ENCODE measurements around the gene ENTPD3. TPM values are rescaled to one million over a fixed set of nuclear protein-coding genes. Genes with fewer than 3 reads are reported as not detected.

ENTPD3 gene
- polyA plus RNA-seq, 1 donor: 0.46 TPM

- no peak for DNase-seq (ENCODE audit: low read depth)
Observed at GRCh38 chr3:40404591-40405198, 17.7 kb downstream of the ENTPD3 start.

- DNase-seq (ENCODE audit: low read depth): no peak
Observed at GRCh38 chr3:40407007-40407406, 20.0 kb downstream of the ENTPD3 start.

GRCh38 chr3:40407611-40408010 is 20.6 kb downstream of the ENTPD3 start:
- no peak for DNase-seq (ENCODE audit: low read depth)

- no peak for DNase-seq (ENCODE audit: low read depth)
Observed at GRCh38 chr3:40414270-40414669, 27.3 kb downstream of the ENTPD3 start.

- no peak for DNase-seq (ENCODE audit: low read depth)
Observed at GRCh38 chr3:40417845-40418543, 31.0 kb downstream of the ENTPD3 start.

- no peak for DNase-seq (ENCODE audit: low read depth)
Observed at GRCh38 chr3:40422861-40423260, 35.9 kb downstream of the ENTPD3 start.

- no peak for DNase-seq (ENCODE audit: low read depth)
Observed at GRCh38 chr3:40427045-40427669, 40.2 kb downstream of the ENTPD3 start.

GRCh38 chr3:40432793-40433192 is 45.8 kb downstream of the ENTPD3 start:
- no peak for DNase-seq (ENCODE audit: low read depth)

GRCh38 chr3:40437889-40438288 is 50.9 kb downstream of the ENTPD3 start:
- DNase-seq (ENCODE audit: low read depth): no peak

GRCh38 chr3:40445062-40445461 is 58.1 kb downstream of the ENTPD3 start:
- DNase-seq (ENCODE audit: low read depth): no peak

GRCh38 chr3:40445880-40446279 is 58.9 kb downstream of the ENTPD3 start:
- DNase-seq (ENCODE audit: low read depth): no peak

- no peak for DNase-seq (ENCODE audit: low read depth)
Observed at GRCh38 chr3:40450438-40450837, 63.5 kb downstream of the ENTPD3 start.

GRCh38 chr3:40451551-40451950 is 64.6 kb downstream of the ENTPD3 start:
- DNase-seq (ENCODE audit: low read depth): no peak

GRCh38 chr3:40452057-40452456 is 65.1 kb downstream of the ENTPD3 start:
- DNase-seq (ENCODE audit: low read depth): no peak

- DNase-seq (ENCODE audit: low read depth): no peak
Observed at GRCh38 chr3:40452562-40452875, 65.5 kb downstream of the ENTPD3 start.

GRCh38 chr3:40452876-40453730 is 66.1 kb downstream of the ENTPD3 start:
- DNase-seq (ENCODE audit: low read depth): peak; percentile 94

- no peak for DNase-seq (ENCODE audit: low read depth)
Observed at GRCh38 chr3:40453933-40454332, 66.9 kb downstream of the ENTPD3 start.

- DNase-seq (ENCODE audit: low read depth): no peak
Observed at GRCh38 chr3:40455328-40455727, 68.3 kb downstream of the ENTPD3 start.

- no peak for DNase-seq (ENCODE audit: low read depth)
Observed at GRCh38 chr3:40456279-40456939, 69.4 kb downstream of the ENTPD3 start.

- DNase-seq (ENCODE audit: low read depth): peak; percentile 96
Observed at GRCh38 chr3:40456940-40457823, 70.2 kb downstream of the ENTPD3 start, which contains the start of gene RPL14. RPL14 (plus strand) TSS chr3:40457339; CDS start chr3:40457472, 133 bp downstream.

- no peak for DNase-seq (ENCODE audit: low read depth)
Observed at GRCh38 chr3:40458473-40458872, 71.5 kb downstream of the ENTPD3 start.
